CD1c-positive myeloid dendritic cell (primary cell): Measurements from ENCODE around the gene FNBP1L.

Source experiments
- DNase-seq: peaks from one replicate; pipeline ENCODE4 v3.0.0-alpha.2; 2016; ENCODE audit errors: extremely low spot score

FNBP1L gene

DNA sequence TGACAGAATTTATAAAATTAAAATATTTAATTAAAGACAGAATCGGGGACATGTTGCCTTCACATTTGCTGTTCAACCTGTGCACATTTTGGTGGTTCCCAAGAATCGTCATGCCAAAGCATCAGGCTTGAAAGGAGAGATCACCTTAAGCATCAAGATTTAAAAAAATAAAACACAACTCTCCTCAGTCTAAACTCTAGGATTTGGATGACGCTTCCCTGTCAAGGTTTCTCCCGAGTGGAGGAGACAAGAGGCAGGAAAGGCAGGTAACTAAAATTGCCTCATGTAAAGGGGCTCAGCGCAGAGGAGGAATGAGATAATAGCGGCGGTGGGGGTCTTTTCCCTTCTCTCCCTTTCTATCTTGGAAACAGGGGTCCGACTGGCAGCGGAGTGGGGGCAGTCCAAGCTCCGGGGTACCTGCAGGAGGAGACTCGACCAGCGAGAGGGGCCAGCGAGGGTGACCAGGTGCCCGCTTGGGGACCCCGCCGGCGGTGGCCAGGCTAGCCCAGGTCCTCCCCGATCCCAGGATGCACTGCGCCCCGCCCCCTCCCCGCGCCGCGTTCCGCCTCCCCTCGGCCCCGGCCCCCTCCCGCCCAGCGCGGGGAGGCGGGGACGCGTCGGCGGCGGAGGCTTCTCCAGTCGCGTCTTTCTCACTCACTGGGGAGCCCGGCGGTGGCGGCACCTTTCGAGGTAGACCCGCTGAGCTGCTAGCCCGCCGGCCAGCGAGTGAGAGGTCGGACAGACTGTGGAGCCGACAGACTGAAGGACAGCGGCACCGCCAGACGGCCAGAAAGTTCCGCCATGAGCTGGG is at the start of gene FNBP1L:
FNBP1L (plus strand) TSS at position 638 of the 811 bp plus-strand sequence; CDS start at position 802, 164 bp downstream.
- peak; percentile 45 for DNase-seq

- DNase-seq, result no peak
These were observed 48.1 kb upstream of the FNBP1L start for GRCh38 chr1:93399781-93400180.

- DNase-seq, result no peak
These were observed 39.7 kb upstream of the FNBP1L start for GRCh38 chr1:93408203-93408602.

- no peak for DNase-seq
These were observed 36.9 kb upstream of the FNBP1L start for GRCh38 chr1:93411000-93411399.

DNA sequence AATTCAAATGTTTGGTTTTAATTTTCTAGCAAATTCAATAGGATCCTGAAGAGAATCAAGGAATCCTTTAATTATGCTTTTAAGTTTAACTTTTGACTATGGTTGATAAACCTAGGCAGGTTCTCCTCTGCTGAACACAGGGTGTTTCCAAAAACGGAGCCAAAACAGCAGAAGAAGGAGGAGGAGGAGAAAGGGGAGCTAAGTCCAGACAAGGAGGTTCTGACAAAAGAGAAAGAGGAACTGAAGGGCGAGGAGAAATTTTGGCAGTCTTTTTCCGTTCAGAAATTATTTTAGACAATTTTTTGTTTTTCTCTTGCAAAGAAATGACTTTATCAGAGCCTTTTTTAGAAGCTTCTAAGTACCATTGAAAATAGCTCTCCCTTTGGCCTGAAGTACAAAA is 33.2 kb upstream of the FNBP1L start:
- DNase-seq, result peak; percentile 16

DNA sequence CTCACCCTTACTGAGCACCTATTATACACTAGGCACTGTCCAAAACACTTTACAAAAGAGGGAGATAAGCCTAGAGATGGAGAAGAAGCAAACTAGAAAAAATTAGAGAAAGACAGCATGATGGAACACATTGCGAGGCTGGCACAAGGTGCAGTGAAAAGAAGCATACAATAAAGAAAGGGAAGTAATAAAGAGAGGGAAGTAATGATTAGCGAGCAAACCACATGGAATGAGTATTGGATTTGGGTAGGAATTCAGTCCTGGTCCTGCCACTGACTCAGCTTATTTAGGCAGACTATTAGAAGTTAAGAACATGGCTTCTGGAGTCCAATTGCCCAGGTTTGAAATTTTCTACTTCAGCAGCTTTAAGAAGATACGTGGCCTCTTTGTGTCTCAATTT is 32.6 kb upstream of the FNBP1L start:
- no peak for DNase-seq

GRCh38 chr1:93416183-93416582 is 31.7 kb upstream of the FNBP1L start:
- DNase-seq, result no peak

DNA sequence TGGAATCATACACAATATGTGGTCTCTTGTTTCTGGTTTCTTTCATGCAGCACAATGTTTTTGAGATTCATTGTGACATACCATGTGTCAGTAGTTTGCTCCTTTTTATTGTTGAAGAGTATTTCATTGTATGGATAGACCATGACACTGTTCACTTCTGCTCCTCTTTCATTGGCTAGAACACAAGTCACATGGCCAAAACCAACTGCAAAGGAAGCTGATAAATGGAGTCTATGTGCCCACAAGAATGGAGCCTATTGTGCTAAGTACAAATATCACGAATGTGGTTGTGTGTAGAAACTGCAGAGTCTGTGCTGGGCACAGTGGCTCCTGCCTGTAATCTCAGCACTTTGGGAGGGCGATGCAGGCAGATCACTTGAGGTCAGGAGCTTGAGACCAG is 28.6 kb upstream of the FNBP1L start:
- DNase-seq, result no peak

- no peak for DNase-seq
These were observed 27.5 kb upstream of the FNBP1L start for GRCh38 chr1:93420400-93420799.

GRCh38 chr1:93426181-93426580 is 21.7 kb upstream of the FNBP1L start:
- no peak for DNase-seq

DNA sequence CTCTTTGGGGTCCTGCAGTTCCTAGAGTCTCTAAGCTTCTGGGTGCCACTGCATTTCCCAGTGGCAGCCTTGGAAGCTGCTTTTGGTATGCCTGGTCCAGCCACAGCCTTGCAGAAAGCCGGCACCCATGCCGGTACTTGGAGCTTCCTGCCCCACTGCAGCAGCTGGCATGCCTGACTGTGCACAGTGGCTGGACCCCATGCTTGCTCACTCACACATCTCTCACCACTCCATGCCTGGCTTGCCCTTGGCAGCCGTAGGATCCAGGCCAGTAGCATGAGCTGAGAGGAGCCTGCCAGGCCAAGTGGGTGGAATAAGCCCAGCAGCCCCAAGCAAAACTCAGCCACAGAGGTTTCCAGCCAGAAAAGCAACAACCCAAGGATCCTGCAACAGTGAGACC is 20.3 kb upstream of the FNBP1L start:
- no peak for DNase-seq

GRCh38 chr1:93433407-93433961 is 14.4 kb upstream of the FNBP1L start:
- DNase-seq, result no peak

GRCh38 chr1:93434088-93434487 is 13.8 kb upstream of the FNBP1L start:
- no peak for DNase-seq

- DNase-seq, result no peak
These were observed 12.9 kb upstream of the FNBP1L start for GRCh38 chr1:93434987-93435386.

DNA sequence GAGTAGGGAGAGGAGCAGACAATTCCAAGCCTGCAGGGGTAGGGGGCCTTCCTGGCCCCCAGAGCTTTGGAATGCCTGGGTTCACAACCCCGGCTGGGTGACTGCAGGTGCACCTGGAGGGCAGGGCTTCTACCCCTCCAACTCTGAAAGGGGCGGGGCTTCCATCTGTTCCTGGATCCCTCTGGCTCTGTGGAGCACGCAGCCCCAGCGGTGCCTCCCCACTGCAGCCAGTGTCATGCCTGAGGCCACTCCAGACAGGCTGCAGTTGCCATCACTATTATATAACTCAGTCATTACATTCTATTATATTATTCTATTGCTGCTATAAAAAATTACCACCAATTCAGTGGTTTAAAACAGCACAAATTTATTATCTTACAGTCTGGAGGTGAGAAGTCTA is 12.5 kb upstream of the FNBP1L start:
- DNase-seq, result no peak

DNA sequence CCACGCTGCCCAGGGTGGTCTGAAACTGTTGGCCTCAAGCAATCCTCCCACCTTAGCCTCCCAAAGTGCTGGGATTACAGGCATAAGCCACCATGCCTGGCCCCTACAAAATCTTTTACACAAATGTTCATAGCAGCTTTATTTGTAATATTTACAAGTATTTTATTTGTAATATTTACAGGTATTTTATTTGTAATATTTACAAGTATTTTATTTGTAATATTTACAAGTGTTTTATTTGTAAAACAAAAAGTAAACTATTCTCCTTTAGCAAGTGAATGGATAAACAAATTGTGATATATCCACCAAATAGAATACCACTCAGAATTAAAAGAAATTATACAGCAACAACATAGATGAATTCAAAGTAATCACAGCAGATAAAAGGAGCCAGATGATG is 11.4 kb upstream of the FNBP1L start:
- no peak for DNase-seq

DNA sequence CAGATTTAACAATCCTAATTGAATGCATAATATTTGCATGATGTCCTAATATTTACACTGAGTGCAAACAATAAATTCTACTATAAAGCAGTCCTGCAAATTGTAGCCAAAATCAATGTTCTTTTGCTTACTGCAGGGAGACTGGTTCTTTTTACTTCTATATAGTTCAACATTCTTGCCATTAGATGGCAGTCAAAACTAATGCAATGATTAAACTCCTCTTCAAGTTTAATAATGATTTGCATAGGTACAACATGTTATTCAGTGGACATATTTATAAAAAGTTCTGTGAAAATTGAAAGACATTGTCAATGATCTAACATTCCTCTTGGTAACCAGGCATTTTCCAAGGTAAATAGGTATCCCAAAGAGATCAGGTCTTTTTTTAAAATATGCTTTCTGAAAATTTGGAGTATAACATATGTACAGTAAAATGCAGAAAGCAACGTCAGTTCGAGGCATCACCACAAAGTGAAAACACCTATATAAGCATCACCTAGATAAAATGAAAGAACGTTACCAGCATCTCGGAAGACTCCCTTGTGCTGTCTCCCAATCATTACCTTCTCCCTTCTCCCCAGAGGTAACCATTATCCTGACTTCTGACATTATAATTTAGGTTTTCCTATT is 9.8 kb upstream of the FNBP1L start:
- peak; percentile 74 for DNase-seq

GRCh38 chr1:93438716-93439115 is 9.2 kb upstream of the FNBP1L start:
- DNase-seq, result no peak

GRCh38 chr1:93440272-93440671 is 7.6 kb upstream of the FNBP1L start:
- DNase-seq, result no peak

DNA sequence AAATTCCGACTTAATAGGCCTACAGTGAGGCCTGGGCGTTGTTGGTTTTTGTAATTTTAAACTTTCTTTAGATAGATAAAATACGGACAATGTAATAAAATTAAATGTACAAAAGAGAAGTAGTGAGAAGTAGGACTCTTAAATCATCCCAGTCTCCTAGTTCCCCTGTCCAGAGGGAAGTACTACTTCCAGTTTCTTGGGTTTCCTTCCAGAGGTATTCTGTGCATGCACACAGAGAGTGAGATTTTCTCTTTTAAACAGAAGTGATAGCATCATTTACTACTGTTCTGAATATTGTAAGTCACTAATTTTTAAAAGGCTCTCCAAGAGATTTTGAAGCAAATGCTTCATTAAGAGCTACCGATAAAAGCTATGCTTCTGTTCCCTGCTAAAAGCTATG is 7.2 kb upstream of the FNBP1L start:
- DNase-seq, result peak; percentile 64

DNA sequence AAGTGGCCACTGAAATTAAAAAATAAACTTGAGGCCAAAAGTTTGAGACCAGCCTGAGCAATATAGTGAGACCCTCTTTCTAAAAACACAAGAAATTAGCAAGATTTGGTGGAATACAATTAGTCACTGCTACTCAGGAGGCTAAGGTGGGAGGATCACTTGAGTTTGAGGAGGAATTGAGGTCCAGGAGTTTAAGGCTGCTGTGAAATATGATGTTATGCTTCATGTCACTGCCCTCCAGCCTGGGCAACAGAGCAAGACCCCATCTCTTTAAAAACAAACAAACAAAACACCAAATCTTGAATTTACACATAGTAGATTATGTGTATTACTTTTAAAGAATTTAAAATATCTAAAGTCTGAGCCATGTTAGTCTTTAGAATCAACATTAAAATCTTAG is 6.3 kb upstream of the FNBP1L start:
- no peak for DNase-seq

- no peak for DNase-seq
These were observed 5.8 kb upstream of the FNBP1L start for GRCh38 chr1:93442008-93442666.

- DNase-seq, result no peak
These were observed 5.2 kb upstream of the FNBP1L start for GRCh38 chr1:93442741-93443140.
